ENCODE measurements around the gene FAM13A.
"Not testable (repeated sequence)": the region's sequence is repeated elsewhere in the genome, so short reads cannot be mapped to it uniquely, and the experiment has no call there.

The FAM13A gene

GRCh38 chr4:89024051-89024675 is 32.8 kb downstream of the FAM13A start:
- peak; percentile 89 for DNase-seq (ENCODE audit: low read depth)
- peak; percentile 80 for TF ChIP-seq CTCF (IDR thresholded peaks at IDR 0.05; ENCODE audit: low read length, missing control alignments)
- H3K4me3 ChIP-seq (replicated peaks; ENCODE audit: low read depth, low read length): no peak overlapping the region

- H3K4me3 ChIP-seq (replicated peaks; ENCODE audit: low read depth, low read length): no peak overlapping the region
- no peak for DNase-seq (ENCODE audit: low read depth)
- TF ChIP-seq CTCF (IDR thresholded peaks at IDR 0.05; ENCODE audit: low read length, missing control alignments): no peak
Observed at GRCh38 chr4:89023140-89023539, 33.8 kb downstream of the FAM13A start.

GRCh38 chr4:89022426-89023128 is 34.4 kb downstream of the FAM13A start:
- TF ChIP-seq CTCF (IDR thresholded peaks at IDR 0.05; ENCODE audit: low read length, missing control alignments): no peak
- no peak overlapping the region for H3K4me3 ChIP-seq (replicated peaks; ENCODE audit: low read depth, low read length)
- no peak for DNase-seq (ENCODE audit: low read depth)

GRCh38 chr4:89021684-89022083 is 35.3 kb downstream of the FAM13A start:
- no peak for TF ChIP-seq CTCF (IDR thresholded peaks at IDR 0.05; ENCODE audit: low read length, missing control alignments)
- H3K4me3 ChIP-seq (replicated peaks; ENCODE audit: low read depth, low read length): no peak overlapping the region
- DNase-seq (ENCODE audit: low read depth): no peak

GRCh38 chr4:89021062-89021461 is 35.9 kb downstream of the FAM13A start:
- DNase-seq (ENCODE audit: low read depth): no peak
- no peak overlapping the region for H3K4me3 ChIP-seq (replicated peaks; ENCODE audit: low read depth, low read length)
- TF ChIP-seq CTCF (IDR thresholded peaks at IDR 0.05; ENCODE audit: low read length, missing control alignments): no peak

GRCh38 chr4:89014897-89015296 is 42.1 kb downstream of the FAM13A start:
- not testable (repeated sequence) for H3K4me3 ChIP-seq (replicated peaks; ENCODE audit: low read depth, low read length); DNase-seq (ENCODE audit: low read depth)

- no peak for DNase-seq (ENCODE audit: low read depth)
- no peak for TF ChIP-seq CTCF (IDR thresholded peaks at IDR 0.05; ENCODE audit: low read length, missing control alignments)
- no peak overlapping the region for H3K4me3 ChIP-seq (replicated peaks; ENCODE audit: low read depth, low read length)
Observed at GRCh38 chr4:89009761-89010369, 47.1 kb downstream of the FAM13A start.

Measured in fibroblast of pulmonary artery (primary cell).